ENCODE measurements around the gene F2RL2. TPM values are rescaled to one million over a fixed set of nuclear protein-coding genes. Genes with fewer than 3 reads are reported as not detected.

Gene F2RL2
- 1 to 10 TPM in 1 of 3 donors, under 1 TPM in 2; 0.17 to 2.4 (median 0.58) TPM for total RNA-seq
- long read RNA-seq, donor 1, partial matches to known transcripts = 0 of 2 reads
- long read RNA-seq, donor 1, other reads (novel, unspliced or antisense) = 2 of 2 reads
- long read RNA-seq, donor 2 = 0 reads

- intact Hi-C loops (cut with DNase I, micrococcal nuclease) = no loop called here
- H3K4me1 ChIP-seq (ENCODE audit: low read depth) = no peaks in the 10 kb centered on the region
- DNase-seq (no peak), ATAC-seq (no peak)
- H3K9me3 ChIP-seq = no peaks in the 10 kb centered on the region
- no peaks in the 10 kb centered on the region for H3K36me3 ChIP-seq (ENCODE audit: low read depth)
- no peak for TF ChIP-seq CTCF (IDR thresholded peaks at IDR 0.05)
- H3K4me3 ChIP-seq = no peak within 1 kb of the TSS
Measured at GRCh38 chr5:76622973-76623596, at the start of gene F2RL2. Gene F2RL2, minus strand, starts transcription at chr5:76623403. Its CDS starts 173 bp downstream, at chr5:76623230.

GRCh38 chr5:76672242-76672641 lies 49.0 kb upstream of the F2RL2 start:
- H3K4me1 ChIP-seq (ENCODE audit: low read depth) = peaks cover 10% of the 10 kb centered on the region
- ATAC-seq = no peak
- TF ChIP-seq CTCF (IDR thresholded peaks at IDR 0.05) = no peak
- H3K4me3 ChIP-seq = no peak overlapping the region
- intact Hi-C loops (cut with DNase I, micrococcal nuclease) = no loop called here
- no peak for DNase-seq
- H3K9me3 ChIP-seq = no peaks in the 10 kb centered on the region
- H3K36me3 ChIP-seq (ENCODE audit: low read depth) = no peaks in the 10 kb centered on the region

GRCh38 chr5:76670508-76670907 lies 47.3 kb upstream of the F2RL2 start:
- DNase-seq (no peak), ATAC-seq (no peak)
- intact Hi-C loops (cut with DNase I, micrococcal nuclease) = no loop called here
- no peak overlapping the region for H3K4me3 ChIP-seq
- no peaks in the 10 kb centered on the region for H3K9me3 ChIP-seq
- H3K36me3 ChIP-seq (ENCODE audit: low read depth) = no peaks in the 10 kb centered on the region
- no peak for TF ChIP-seq CTCF (IDR thresholded peaks at IDR 0.05)
- peaks cover 10% of the 10 kb centered on the region for H3K4me1 ChIP-seq (ENCODE audit: low read depth)

GRCh38 chr5:76669245-76669644 lies 46.0 kb upstream of the F2RL2 start:
- intact Hi-C loops (cut with DNase I, micrococcal nuclease) = no loop called here
- Histone ChIP-seq H3K36me3 (ENCODE audit: low read depth) (no peaks in the 10 kb centered on the region), H3K4me3 (no peak overlapping the region), H3K4me1 (ENCODE audit: low read depth) (peaks cover 10% of the 10 kb centered on the region), H3K9me3 (no peaks in the 10 kb centered on the region)
- TF ChIP-seq CTCF (IDR thresholded peaks at IDR 0.05) = no peak
- no peak for DNase-seq
- no peak for ATAC-seq

- no peak for DNase-seq
- no peak overlapping the region for H3K4me3 ChIP-seq
- TF ChIP-seq CTCF (IDR thresholded peaks at IDR 0.05) = no peak
- H3K36me3 ChIP-seq (ENCODE audit: low read depth) = no peaks in the 10 kb centered on the region
- no peak for ATAC-seq
- intact Hi-C loops (cut with DNase I, micrococcal nuclease) = no loop called here
- peaks cover under 1% of the 10 kb centered on the region for H3K4me1 ChIP-seq (ENCODE audit: low read depth)
- no peaks in the 10 kb centered on the region for H3K9me3 ChIP-seq
Measured at GRCh38 chr5:76667495-76667894, 44.3 kb upstream of the F2RL2 start.

Data from mucosa of descending colon (tissue), 3 donors.